Measurements from ENCODE around the gene MAPK9.

DNA sequence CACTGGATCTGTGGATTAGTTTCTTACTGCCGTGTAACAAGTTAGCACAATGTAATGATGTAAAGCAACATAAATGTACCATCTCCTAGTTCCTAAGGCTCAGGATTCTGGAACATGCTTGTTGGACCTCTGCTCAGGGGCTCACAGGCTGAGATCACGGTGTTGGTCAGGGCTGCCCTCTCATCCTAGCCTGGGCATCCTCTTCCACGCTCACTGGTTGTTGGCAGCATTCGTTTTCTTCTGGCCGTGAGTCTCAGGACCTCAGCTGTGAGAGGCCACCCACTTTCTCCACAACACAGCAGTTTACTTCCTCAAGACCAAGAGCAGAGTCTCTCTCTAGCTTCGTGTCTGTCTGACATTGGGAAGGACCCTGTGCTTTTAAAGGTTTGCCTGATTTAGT, 100.2 kb downstream of the MAPK9 start:
- TF ChIP-seq POLR2AphosphoS5 (IDR thresholded peaks at IDR 0.05; ENCODE audit: low read depth, low read length) (no peak), TCF7L2 (IDR thresholded peaks at IDR 0.05; ENCODE audit: low read depth, low read length) (no peak), SIN3A (IDR thresholded peaks at IDR 0.05; ENCODE audit: borderline replicate concordance, insufficient read depth, low read depth, low read length) (no peak)
- TF ChIP-seq, protein P1, sequence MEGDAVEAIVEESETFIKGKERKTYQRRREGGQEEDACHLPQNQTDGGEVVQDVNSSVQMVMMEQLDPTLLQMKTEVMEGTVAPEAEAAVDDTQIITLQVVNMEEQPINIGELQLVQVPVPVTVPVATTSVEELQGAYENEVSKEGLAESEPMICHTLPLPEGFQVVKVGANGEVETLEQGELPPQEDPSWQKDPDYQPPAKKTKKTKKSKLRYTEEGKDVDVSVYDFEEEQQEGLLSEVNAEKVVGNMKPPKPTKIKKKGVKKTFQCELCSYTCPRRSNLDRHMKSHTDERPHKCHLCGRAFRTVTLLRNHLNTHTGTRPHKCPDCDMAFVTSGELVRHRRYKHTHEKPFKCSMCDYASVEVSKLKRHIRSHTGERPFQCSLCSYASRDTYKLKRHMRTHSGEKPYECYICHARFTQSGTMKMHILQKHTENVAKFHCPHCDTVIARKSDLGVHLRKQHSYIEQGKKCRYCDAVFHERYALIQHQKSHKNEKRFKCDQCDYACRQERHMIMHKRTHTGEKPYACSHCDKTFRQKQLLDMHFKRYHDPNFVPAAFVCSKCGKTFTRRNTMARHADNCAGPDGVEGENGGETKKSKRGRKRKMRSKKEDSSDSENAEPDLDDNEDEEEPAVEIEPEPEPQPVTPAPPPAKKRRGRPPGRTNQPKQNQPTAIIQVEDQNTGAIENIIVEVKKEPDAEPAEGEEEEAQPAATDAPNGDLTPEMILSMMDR (IDR thresholded peaks at IDR 0.05) = no peak
- TF ChIP-seq, protein P2, sequence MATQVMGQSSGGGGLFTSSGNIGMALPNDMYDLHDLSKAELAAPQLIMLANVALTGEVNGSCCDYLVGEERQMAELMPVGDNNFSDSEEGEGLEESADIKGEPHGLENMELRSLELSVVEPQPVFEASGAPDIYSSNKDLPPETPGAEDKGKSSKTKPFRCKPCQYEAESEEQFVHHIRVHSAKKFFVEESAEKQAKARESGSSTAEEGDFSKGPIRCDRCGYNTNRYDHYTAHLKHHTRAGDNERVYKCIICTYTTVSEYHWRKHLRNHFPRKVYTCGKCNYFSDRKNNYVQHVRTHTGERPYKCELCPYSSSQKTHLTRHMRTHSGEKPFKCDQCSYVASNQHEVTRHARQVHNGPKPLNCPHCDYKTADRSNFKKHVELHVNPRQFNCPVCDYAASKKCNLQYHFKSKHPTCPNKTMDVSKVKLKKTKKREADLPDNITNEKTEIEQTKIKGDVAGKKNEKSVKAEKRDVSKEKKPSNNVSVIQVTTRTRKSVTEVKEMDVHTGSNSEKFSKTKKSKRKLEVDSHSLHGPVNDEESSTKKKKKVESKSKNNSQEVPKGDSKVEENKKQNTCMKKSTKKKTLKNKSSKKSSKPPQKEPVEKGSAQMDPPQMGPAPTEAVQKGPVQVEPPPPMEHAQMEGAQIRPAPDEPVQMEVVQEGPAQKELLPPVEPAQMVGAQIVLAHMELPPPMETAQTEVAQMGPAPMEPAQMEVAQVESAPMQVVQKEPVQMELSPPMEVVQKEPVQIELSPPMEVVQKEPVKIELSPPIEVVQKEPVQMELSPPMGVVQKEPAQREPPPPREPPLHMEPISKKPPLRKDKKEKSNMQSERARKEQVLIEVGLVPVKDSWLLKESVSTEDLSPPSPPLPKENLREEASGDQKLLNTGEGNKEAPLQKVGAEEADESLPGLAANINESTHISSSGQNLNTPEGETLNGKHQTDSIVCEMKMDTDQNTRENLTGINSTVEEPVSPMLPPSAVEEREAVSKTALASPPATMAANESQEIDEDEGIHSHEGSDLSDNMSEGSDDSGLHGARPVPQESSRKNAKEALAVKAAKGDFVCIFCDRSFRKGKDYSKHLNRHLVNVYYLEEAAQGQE (IDR thresholded peaks at IDR 0.05; ENCODE audit: insufficient read depth in 1 of 2, low read depth in 2 of 2, low read length in 1 of 2) = no peak

Data from Panc1 (cell line).